EH (cell line): ENCODE results near the gene CETN3.

Source experiments
- DNase-seq: peaks from one replicate; pipeline ENCODE4 v3.0.0-alpha.2; 2015; ENCODE audit warnings: low read depth

CETN3 gene

GRCh38 chr5:90409318-90410177 is at the start of gene CETN3:
Gene CETN3, minus strand, starts transcription at chr5:90409756. Its CDS starts 95 bp downstream, at chr5:90409661.
- DNase-seq = peak; percentile 96

- DNase-seq = peak; percentile 44
Observed at GRCh38 chr5:90446961-90447360, 37.4 kb upstream of the CETN3 start.

GRCh38 chr5:90440644-90441043 is 31.1 kb upstream of the CETN3 start:
- DNase-seq = no peak

- no peak for DNase-seq
Observed at GRCh38 chr5:90438100-90438499, 28.5 kb upstream of the CETN3 start.

- no peak for DNase-seq
Observed at GRCh38 chr5:90437663-90438062, 28.1 kb upstream of the CETN3 start.

GRCh38 chr5:90434116-90434714 is 24.7 kb upstream of the CETN3 start:
- DNase-seq = peak; percentile 54

- DNase-seq = no peak
Observed at GRCh38 chr5:90424245-90424644, 14.7 kb upstream of the CETN3 start.

- DNase-seq = peak; percentile 26
Observed at GRCh38 chr5:90421136-90421535, 11.6 kb upstream of the CETN3 start.

- DNase-seq = no peak
Observed at GRCh38 chr5:90418214-90418613, 8.7 kb upstream of the CETN3 start.

GRCh38 chr5:90410178-90410762 is 714 bp upstream of the CETN3 start:
- DNase-seq = no peak

- peak; percentile 3 for DNase-seq
Observed at GRCh38 chr5:90408571-90409317, 812 bp downstream of the CETN3 start.

- peak; percentile 19 for DNase-seq
Observed at GRCh38 chr5:90406466-90406865, 3.1 kb downstream of the CETN3 start.

- DNase-seq = peak; percentile 53
Observed at GRCh38 chr5:90402521-90403255, 6.9 kb downstream of the CETN3 start.

GRCh38 chr5:90399251-90399650 is 10.3 kb downstream of the CETN3 start:
- DNase-seq = peak; percentile 11

- DNase-seq = no peak
Observed at GRCh38 chr5:90398726-90399125, 10.8 kb downstream of the CETN3 start.

- no peak for DNase-seq
Observed at GRCh38 chr5:90395005-90395404, 14.6 kb downstream of the CETN3 start.

GRCh38 chr5:90390928-90391327 is 18.6 kb downstream of the CETN3 start:
- peak; percentile 33 for DNase-seq

GRCh38 chr5:90390326-90390725 is 19.2 kb downstream of the CETN3 start:
- DNase-seq = no peak

- DNase-seq = no peak
Observed at GRCh38 chr5:90387508-90387907, 22.0 kb downstream of the CETN3 start.

GRCh38 chr5:90386099-90386710 is 23.4 kb downstream of the CETN3 start:
- peak; percentile 15 for DNase-seq

- DNase-seq = no peak
Observed at GRCh38 chr5:90384389-90384788, 25.2 kb downstream of the CETN3 start.
